Heart right ventricle (tissue), 16 donors: ENCODE data around the gene LGALS1. TPM values are rescaled to one million over a fixed set of nuclear protein-coding genes. Genes with fewer than 3 reads are reported as not detected.

Experiments used
- ATAC-seq, 8 donors: fragments of 200-7000 bp; cut with Tn5 transposase; one replicate each; pipeline ENCODE4 v1.9.1; 2020; ENCODE audit warnings: mild to moderate bottlenecking in 8 of 8, moderate library complexity in 8 of 8, moderate number of reproducible peaks in 1 of 8
- DNase-seq, 2 donors: peaks; one replicate each; pipeline ENCODE4 v3.0.0-alpha.2; 2020
- H3K27ac ChIP-seq, 10 donors: fragments of 200-600 bp; sonication (generic) in 2 of 10; one replicate each; pipeline versions ENCODE4 v1.5.0 to v1.8.0; 2020 to 2022; ENCODE audit warnings: mild to moderate bottlenecking in 3 of 10
- H3K27me3 ChIP-seq, 7 donors: fragments of 200-600 bp; one replicate each; pipeline ENCODE4 v1.8.0; 2021 to 2022; ENCODE audit warnings: mild to moderate bottlenecking in 2 of 7
- H3K36me3 ChIP-seq, 9 donors: fragments of 200-600 bp; sonication (generic) in 1 of 9; one replicate each; pipeline versions ENCODE4 v1.5.0 to v1.8.0; 2020 to 2022; ENCODE audit warnings: mild to moderate bottlenecking in 2 of 9
- H3K4me1 ChIP-seq, 9 donors: fragments of 200-600 bp; sonication (generic) in 1 of 9; one replicate each; pipeline versions ENCODE4 v1.5.0 to v1.8.0; 2020 to 2022; ENCODE audit warnings: mild to moderate bottlenecking in 4 of 9
- H3K4me3 ChIP-seq, 10 donors: fragments of 200-600 bp; sonication (generic) in 2 of 10; one replicate each; pipeline versions ENCODE4 v1.5.0 to v1.8.0; 2020 to 2022; ENCODE audit warnings: mild to moderate bottlenecking in 7 of 10, moderate library complexity in 2 of 10
- H3K9me3 ChIP-seq, 11 donors: fragments of 200-600 bp in 10 of 11; sonication (generic) in 2 of 11; one replicate each; pipeline versions ENCODE4 v1.5.0 to v1.8.0; 2013 to 2022; ENCODE audit warnings: mild to moderate bottlenecking in 2 of 11, control low read depth in 1 of 11, moderate library complexity in 1 of 11
- WGBS, 2 donors: extraction: QIAGEN DNeasy Blood & Tissue Kit; methylation state at CpG; one replicate each; pipeline ENCODE4 v1.1.7; 2013; ENCODE audit warnings: inconsistent platforms in 1 of 2; 5-methylcytosine and 5-hydroxymethylcytosine counted together
- intact Hi-C, 10 donors: fragments of 100-400 bp; cut with DNase I; formaldehyde crosslinking; loops; one replicate each; pipeline versions ENCODE4 v1.11.1 to v1.14.2; 2022
- long read RNA-seq, 3 donors: library from polyadenylated mRNA; unstranded; transcript quantifications; one replicate each; pipeline ENCODE4 v2.0.0, GENCODE V29; 2020 to 2021
- polyA plus RNA-seq, 2 donors: library from polyadenylated mRNA; stranded (reverse); fragments of 200-250 nt; gene quantifications; one replicate each; pipeline ENCODE4 v1.2.3, GENCODE V29; 2013
- total RNA-seq, 10 donors: library from RNA; stranded (reverse); fragmentation: NEBNext Ultra II Directional in 3 of 10; extraction: Animal tissue kit (Norgen Biotek cat#: 25700) in 3 of 10; gene quantifications; one replicate each; pipeline versions ENCODE4 v1.2.1 to v1.2.4, GENCODE V29; 2021 to 2023
- TF ChIP-seq, protein P1 (sequence below), 9 donors: fragments of 200-600 bp; sonication (generic) in 2 of 9; IDR thresholded peaks; one replicate each; pipeline versions ENCODE4 v1.5.0 to v1.8.0; 2021 to 2022; ENCODE audit warnings: antibody characterized with exemption in 9 of 9, mild to moderate bottlenecking in 5 of 9, moderate library complexity in 1 of 9
- donor health status: Arrhythmogenic right ventricular cardiomyopathy.
- donor health status: ischemic (EF 13 %, LVEDD 7.1; RV severe dilation, severe dysfunction).
- donor health status: healthy with polysubstance abuse.
- donor health status: DM: no; HTN: yes; CAD: no.
- donor health status: DM: no; HTN: no; CAD: no.
- donor health status: ischemic (EF 25% LVEDD 6.9; RV normal size, moderate dysfunction).
- donor health status: ischemic (EF 25% LVEDD 5.7; RV mildly dilated, moderate dysfunction).
- donor health status: healthy.
- donor health status: DM: yes; HTN: yes; CAD: no.
- donor health status: Ischemic cardiomyopathy.
- donor health status: ischemic (EF 35%, LVEDD 5.7; RV mildly dilated, moderate dysfunction).
- donor health status: nonischemic (EF 11% LVEDD 7.7; RV severe dilation, severe dysfunction).
- donor health status: DM: yes; HTN: yes; CAD: no.
- donor health status: PGD.
- donor health status: ischemic (EF 29% LVEDD 5.4; RV normal size, mild dysfunction).
- donor health status: nonischemic (EF 23%, LVEDD 6.1; RV moderate dilation, normal function).

The LGALS1 gene
- total RNA-seq (1,000 to 10,000 TPM in 2 of 10 donors, 100 to 1,000 TPM in 8; 651 to 1,550 (median 786) TPM), polyA plus RNA-seq (1,000 to 10,000 TPM; 1,777 to 4,200 TPM)
- long read RNA-seq, donor 1, transcript LGALS1-201 (4 exons, 560 nt): major isoform, 167 of 205 reads
- long read RNA-seq, donor 1, partial matches to known transcripts: 35 of 205 reads
- long read RNA-seq, donor 1, other reads (novel, unspliced or antisense): 2 of 205 reads
- long read RNA-seq, donor 2, transcript LGALS1-201 (4 exons, 560 nt): major isoform, 223 of 265 reads
- long read RNA-seq, donor 2, partial matches to known transcripts: 30 of 265 reads
- long read RNA-seq, donor 2, other reads (novel, unspliced or antisense): 11 of 265 reads
- long read RNA-seq, donor 3, transcript LGALS1-201 (4 exons, 560 nt): major isoform, 15 of 21 reads
- long read RNA-seq, donor 3, partial matches to known transcripts: 6 of 21 reads
- long read RNA-seq, donor 3, other reads (novel, unspliced or antisense): 0 of 21 reads

DNA sequence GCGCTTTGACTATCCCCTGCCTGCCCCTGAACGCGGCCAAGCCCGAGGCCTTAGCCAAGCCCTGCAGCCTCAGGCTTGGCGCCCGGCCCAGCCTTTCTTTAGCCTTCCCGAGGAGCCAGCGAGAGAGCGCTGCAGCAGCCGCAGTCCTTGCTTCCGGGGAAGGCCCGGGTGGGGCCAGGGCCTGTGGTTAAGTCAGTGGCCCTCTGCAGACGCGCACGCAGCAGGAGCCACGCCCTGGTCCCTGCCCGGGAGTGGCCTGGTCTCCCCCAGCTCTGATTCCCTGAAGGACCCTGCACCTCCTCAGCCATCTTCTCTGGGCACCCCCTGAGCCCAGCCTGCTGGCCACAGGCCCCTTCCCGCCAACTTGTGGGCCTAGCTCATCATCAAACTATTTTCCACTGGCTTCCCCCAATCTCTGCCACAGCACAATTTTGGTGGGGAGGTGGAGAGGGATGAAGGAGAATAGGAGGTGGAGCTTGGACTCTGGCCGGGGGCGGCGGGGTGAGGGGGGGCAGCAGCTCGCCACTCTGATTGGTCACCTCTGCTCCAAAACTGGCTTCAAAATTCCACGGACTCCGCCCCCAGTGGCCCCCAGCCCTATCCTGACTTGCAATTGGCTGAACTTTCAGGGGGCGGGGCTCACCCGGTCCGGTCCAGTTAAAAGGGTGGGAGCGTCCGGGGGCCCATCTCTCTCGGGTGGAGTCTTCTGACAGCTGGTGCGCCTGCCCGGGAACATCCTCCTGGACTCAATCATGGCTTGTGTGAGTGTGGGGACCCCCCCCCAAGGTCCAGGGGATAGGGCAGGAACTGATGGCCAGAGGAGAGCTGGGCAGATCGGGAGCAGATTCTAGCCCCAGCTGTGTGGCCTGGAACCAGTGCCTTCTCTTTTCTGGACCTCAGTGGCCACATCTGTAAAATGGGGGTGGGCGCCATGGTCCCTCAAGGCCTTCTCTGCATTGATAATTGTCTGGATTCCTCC is at the start of gene LGALS1:
Gene LGALS1, plus strand, starts transcription at position 686 of the 979 bp plus-strand sequence. Its CDS starts 67 bp downstream, at position 753.
- ATAC-seq (peak; percentile 86 to 94 (median 90)), DNase-seq (peak; percentile 96 to 99)
- 3% methylated on average over 34 of the region's 34 CpGs for WGBS, 2 donors
- peaks cover 0 to 30% (median 3%) of the 10 kb centered on the region in 9 donors for H3K36me3 ChIP-seq
- TF ChIP-seq, protein P1, sequence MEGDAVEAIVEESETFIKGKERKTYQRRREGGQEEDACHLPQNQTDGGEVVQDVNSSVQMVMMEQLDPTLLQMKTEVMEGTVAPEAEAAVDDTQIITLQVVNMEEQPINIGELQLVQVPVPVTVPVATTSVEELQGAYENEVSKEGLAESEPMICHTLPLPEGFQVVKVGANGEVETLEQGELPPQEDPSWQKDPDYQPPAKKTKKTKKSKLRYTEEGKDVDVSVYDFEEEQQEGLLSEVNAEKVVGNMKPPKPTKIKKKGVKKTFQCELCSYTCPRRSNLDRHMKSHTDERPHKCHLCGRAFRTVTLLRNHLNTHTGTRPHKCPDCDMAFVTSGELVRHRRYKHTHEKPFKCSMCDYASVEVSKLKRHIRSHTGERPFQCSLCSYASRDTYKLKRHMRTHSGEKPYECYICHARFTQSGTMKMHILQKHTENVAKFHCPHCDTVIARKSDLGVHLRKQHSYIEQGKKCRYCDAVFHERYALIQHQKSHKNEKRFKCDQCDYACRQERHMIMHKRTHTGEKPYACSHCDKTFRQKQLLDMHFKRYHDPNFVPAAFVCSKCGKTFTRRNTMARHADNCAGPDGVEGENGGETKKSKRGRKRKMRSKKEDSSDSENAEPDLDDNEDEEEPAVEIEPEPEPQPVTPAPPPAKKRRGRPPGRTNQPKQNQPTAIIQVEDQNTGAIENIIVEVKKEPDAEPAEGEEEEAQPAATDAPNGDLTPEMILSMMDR (IDR thresholded peaks at IDR 0.05): peak in 3 of 9 donors; percentile 51 to 57 (median 53)
- H3K4me1 ChIP-seq: peaks cover 10 to 53% (median 44%) of the 10 kb centered on the region in 9 donors
- H3K27me3 ChIP-seq: no peaks in the 10 kb centered on the region
- H3K27ac ChIP-seq: peak within 1 kb of the TSS; percentile 88 to 99 (median 95)
- H3K4me3 ChIP-seq: peak within 1 kb of the TSS; percentile 23 to 79 (median 72)
- intact Hi-C loops: loop anchor here in 3 of 10 donors (1.0 to 5.0 kb wide), 4 partner anchors 16 to 78 kb away; partner anchors contain the start of gene PDXP (in 3 of the 3)
- H3K9me3 ChIP-seq: no peaks in the 10 kb centered on the region

DNA sequence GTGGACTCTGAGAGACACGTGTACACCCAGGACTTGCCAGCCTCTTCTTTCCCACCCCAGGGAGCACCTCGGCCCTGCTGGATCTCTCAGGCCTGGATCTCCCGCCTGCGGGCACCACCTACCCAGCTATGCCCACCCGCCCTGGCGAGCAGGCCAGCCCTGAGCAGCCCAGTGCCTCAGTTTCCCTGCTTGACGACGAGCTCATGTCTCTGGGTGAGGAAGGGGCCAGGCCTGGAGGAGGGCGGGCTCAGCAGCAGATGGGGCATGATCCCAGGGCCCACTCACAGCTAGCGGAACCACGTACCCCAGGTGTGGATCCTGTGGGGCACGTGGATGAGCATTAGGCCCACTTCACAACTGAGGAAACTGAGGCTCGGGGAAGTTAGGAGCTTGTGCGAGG is 49.7 kb upstream of the LGALS1 start:
- H3K4me3 ChIP-seq: no peak overlapping the region
- TF ChIP-seq, protein P1 (IDR thresholded peaks at IDR 0.05): no peak
- 87 to 89% methylated on average over 14 of the region's 14 CpGs for WGBS, 2 donors
- peaks cover 0 to 84% (median 17%) of the 10 kb centered on the region in 9 donors for H3K36me3 ChIP-seq
- intact Hi-C loops: loop anchor here in 3 of 10 donors (5.0 to 10.0 kb wide), 3 partner anchors 57 to 239 kb away; no protein-coding TSS in a partner anchor
- H3K4me1 ChIP-seq: peaks cover 15 to 36% (median 29%) of the 10 kb centered on the region in 9 donors
- ATAC-seq (no peak), DNase-seq (no peak)
- peak overlapping the region in 9 of 10 donors; percentile 41 to 76 (median 69) for H3K27ac ChIP-seq
- no peaks in the 10 kb centered on the region for H3K27me3 ChIP-seq
- H3K9me3 ChIP-seq: no peaks in the 10 kb centered on the region

DNA sequence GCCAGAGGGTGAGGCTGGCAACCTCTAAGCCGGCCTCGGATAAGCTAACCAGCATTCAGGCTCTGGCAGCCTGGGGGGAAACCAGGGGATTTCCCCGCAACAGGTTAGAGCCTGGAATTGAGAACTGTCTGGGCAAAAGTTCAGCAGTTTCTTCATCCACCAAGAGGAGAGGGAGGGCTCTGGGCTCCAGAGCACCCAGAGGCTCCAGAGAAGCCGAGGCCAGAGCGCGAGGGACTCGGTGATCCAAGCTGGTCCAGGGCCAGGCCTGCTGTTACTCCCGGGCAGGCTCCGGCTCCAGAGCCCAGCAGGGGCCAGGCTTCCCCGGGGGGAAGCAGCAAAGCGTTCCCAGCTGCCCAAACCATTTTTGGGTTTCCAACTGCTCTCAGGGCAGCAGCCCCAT is 49.3 kb upstream of the LGALS1 start:
- DNase-seq: peak; percentile 62 to 83
- ATAC-seq: peak; percentile 47 to 73 (median 68)
- WGBS, 2 donors: 60 to 64% methylated on average over 11 of the region's 11 CpGs
- Histone ChIP-seq H3K9me3 (no peaks in the 10 kb centered on the region), H3K27ac (peak overlapping the region in 9 of 10 donors; percentile 41 to 76 (median 69)), H3K27me3 (no peaks in the 10 kb centered on the region), H3K4me1 (peaks cover 15 to 40% (median 31%) of the 10 kb centered on the region in 9 donors), H3K4me3 (no peak overlapping the region), H3K36me3 (peaks cover 0 to 84% (median 17%) of the 10 kb centered on the region in 9 donors)
- intact Hi-C loops: loop anchor here in 3 of 10 donors (5.0 to 10.0 kb wide), 3 partner anchors 56 to 239 kb away; no protein-coding TSS in a partner anchor
- TF ChIP-seq, protein P1 (IDR thresholded peaks at IDR 0.05): peak in 3 of 9 donors; percentile 17 to 24 (median 21)
